ENCODE data around the gene LDB2.

- no peak for TF ChIP-seq NPAS2 (CRISPR knock-in tag; IDR thresholded peaks at IDR 0.05; ENCODE audit: borderline replicate concordance)
- no peak for TF ChIP-seq CTCF (IDR thresholded peaks at IDR 0.05)
Measured at GRCh38 chr4:16692046-16692445, 206.4 kb downstream of the LDB2 start.

Measured in A549 (cell line).